Measurements from ENCODE around the gene ITGB4. TPM values are rescaled to one million over a fixed set of nuclear protein-coding genes. Genes with fewer than 3 reads are reported as not detected.
A peak's percentile ranks its signal among the peaks of the same experiment; 100 is the strongest.

Gene ITGB4
- total RNA-seq, 6 experiments from 2014 or later = 0.92 to 4.1 (median 2.0) TPM

GRCh38 chr17:75721463-75722011 lies 278 bp downstream of the ITGB4 start:
- ATAC-seq (no peak), DNase-seq (no peak)
- peak overlapping the region in 2 of 3 donors; percentile 23 to 40 for H3K4me3 ChIP-seq
- TF ChIP-seq POLR2A (IDR thresholded peaks at IDR 0.05) = no peak
- TF ChIP-seq CTCF (IDR thresholded peaks at IDR 0.05) = no peak
- H3K27me3 ChIP-seq = no peaks in the 10 kb centered on the region
- no peaks in the 10 kb centered on the region for H3K36me3 ChIP-seq
- H3K27ac ChIP-seq = no peak overlapping the region
- H3K9me3 ChIP-seq = no peaks in the 10 kb centered on the region
- 86% methylated on average over 1 of the region's 33 CpGs for WGBS (ENCODE audit: insufficient coverage, low coverage, low lambda C conversion rate, missing lambda C conversion rate)
- intact Hi-C loops (cut with DNase I) = no loop called here
- H3K4me1 ChIP-seq = no peaks in the 10 kb centered on the region

- Histone ChIP-seq H3K27ac (no peak overlapping the region), H3K4me3 (no peak overlapping the region), H3K4me1 (no peaks in the 10 kb centered on the region), H3K27me3 (no peaks in the 10 kb centered on the region), H3K9me3 (no peaks in the 10 kb centered on the region), H3K36me3 (no peaks in the 10 kb centered on the region)
- no peak for DNase-seq
- WGBS (ENCODE audit: insufficient coverage, low coverage, low lambda C conversion rate, missing lambda C conversion rate) = 76% methylated on average over 4 of the region's 5 CpGs
- ATAC-seq = no peak
- intact Hi-C loops (cut with DNase I) = no loop called here
- TF ChIP-seq POLR2A (IDR thresholded peaks at IDR 0.05) = no peak
- TF ChIP-seq CTCF (IDR thresholded peaks at IDR 0.05) = no peak
Observed at GRCh38 chr17:75722076-75722475, 817 bp downstream of the ITGB4 start.

GRCh38 chr17:75722542-75723095 lies 1.4 kb downstream of the ITGB4 start:
- H3K36me3 ChIP-seq = no peaks in the 10 kb centered on the region
- no peaks in the 10 kb centered on the region for H3K9me3 ChIP-seq
- intact Hi-C loops (cut with DNase I) = no loop called here
- no peak overlapping the region for H3K27ac ChIP-seq
- no peak overlapping the region for H3K4me3 ChIP-seq
- ATAC-seq = no peak
- 86% methylated on average over 4 of the region's 9 CpGs for WGBS (ENCODE audit: insufficient coverage, low coverage, low lambda C conversion rate, missing lambda C conversion rate)
- no peak for TF ChIP-seq POLR2A (IDR thresholded peaks at IDR 0.05)
- DNase-seq = no peak
- H3K27me3 ChIP-seq = no peaks in the 10 kb centered on the region
- no peaks in the 10 kb centered on the region for H3K4me1 ChIP-seq

GRCh38 chr17:75723171-75723930 lies 2.1 kb downstream of the ITGB4 start:
- H3K9me3 ChIP-seq = no peaks in the 10 kb centered on the region
- no peaks in the 10 kb centered on the region for H3K36me3 ChIP-seq
- ATAC-seq = no peak
- no peaks in the 10 kb centered on the region for H3K27me3 ChIP-seq
- TF ChIP-seq POLR2A (IDR thresholded peaks at IDR 0.05) = no peak
- intact Hi-C loops (cut with DNase I) = no loop called here
- DNase-seq = no peak
- H3K4me3 ChIP-seq = no peak overlapping the region
- no peak overlapping the region for H3K27ac ChIP-seq
- 75% methylated on average over 2 of the region's 18 CpGs for WGBS (ENCODE audit: insufficient coverage, low coverage, low lambda C conversion rate, missing lambda C conversion rate)
- H3K4me1 ChIP-seq = no peaks in the 10 kb centered on the region

GRCh38 chr17:75724016-75725003 lies 3.1 kb downstream of the ITGB4 start:
- DNase-seq = no peak
- no peaks in the 10 kb centered on the region for H3K27me3 ChIP-seq
- H3K4me3 ChIP-seq = no peak overlapping the region
- no peak for ATAC-seq
- no peaks in the 10 kb centered on the region for H3K9me3 ChIP-seq
- H3K27ac ChIP-seq = no peak overlapping the region
- H3K36me3 ChIP-seq = no peaks in the 10 kb centered on the region
- no peaks in the 10 kb centered on the region for H3K4me1 ChIP-seq
- no peak for TF ChIP-seq CTCF (IDR thresholded peaks at IDR 0.05)
- no peak for TF ChIP-seq POLR2A (IDR thresholded peaks at IDR 0.05)
- WGBS (ENCODE audit: insufficient coverage, low coverage, low lambda C conversion rate, missing lambda C conversion rate) = 81% methylated on average over 4 of the region's 23 CpGs
- intact Hi-C loops (cut with DNase I) = no loop called here
